RCC 7860 (cell line): ENCODE data around the gene MRPL19.
"Not testable (repeated sequence)": the region's sequence is repeated elsewhere in the genome, so short reads cannot be mapped to it uniquely, and the experiment has no call there.

ENCODE experiments used
- DNase-seq: peaks from one replicate; pipeline ENCODE4 v3.0.0-alpha.2; 2015; ENCODE audit warnings: low spot score
- FAIRE-seq: peaks from 2 replicates; lab custom pipeline; 2012; peaks lifted over from hg19 to GRCh38; lab: Jason Lieb, UNC

The MRPL19 gene

GRCh38 chr2:75656563-75656962, 10.0 kb downstream of the MRPL19 start:
- DNase-seq: no peak
- FAIRE-seq: no peak

GRCh38 chr2:75657798-75658197, 11.2 kb downstream of the MRPL19 start:
- no peak for DNase-seq
- FAIRE-seq: no peak

DNA sequence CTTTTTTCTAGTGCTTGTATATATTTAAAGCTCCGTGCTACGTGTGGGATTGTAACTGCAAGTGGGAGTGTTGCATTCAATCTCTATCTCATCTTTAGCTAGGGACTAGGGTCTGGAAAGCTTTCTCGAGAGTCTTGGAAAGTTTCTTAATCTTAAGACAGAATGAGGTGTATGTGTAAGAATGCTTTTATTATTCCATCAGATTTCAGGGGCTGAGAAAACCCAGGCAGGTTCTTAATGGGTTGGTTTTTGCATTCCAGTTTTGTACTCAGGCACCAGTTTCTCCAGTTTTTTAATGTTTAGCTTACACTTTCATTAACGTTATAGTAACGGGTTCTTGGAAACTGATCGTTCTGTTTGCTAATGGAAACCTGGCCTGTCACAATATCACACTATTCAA, 20.3 kb downstream of the MRPL19 start:
- FAIRE-seq (no peak), DNase-seq (no peak)

DNA sequence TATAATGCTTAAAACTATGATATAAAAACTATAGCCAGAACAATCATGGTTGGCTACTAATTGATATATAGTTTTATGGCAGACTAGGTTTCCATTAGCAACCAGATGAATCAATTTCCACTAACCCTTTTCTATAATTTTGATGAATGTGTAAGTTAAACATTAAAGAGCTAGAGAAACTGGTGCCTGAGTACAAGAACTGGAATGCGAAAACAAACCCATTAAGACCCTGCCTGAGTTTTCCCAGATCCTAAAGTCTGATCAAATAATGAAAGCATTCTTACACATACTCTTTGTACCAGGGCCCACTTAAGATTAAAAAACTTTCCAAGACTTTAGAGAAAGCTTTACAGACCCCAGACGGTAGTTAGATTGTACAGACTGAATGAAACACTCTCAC, 21.3 kb downstream of the MRPL19 start:
- DNase-seq: peak; percentile 17
- FAIRE-seq: peak; percentile 18

DNA sequence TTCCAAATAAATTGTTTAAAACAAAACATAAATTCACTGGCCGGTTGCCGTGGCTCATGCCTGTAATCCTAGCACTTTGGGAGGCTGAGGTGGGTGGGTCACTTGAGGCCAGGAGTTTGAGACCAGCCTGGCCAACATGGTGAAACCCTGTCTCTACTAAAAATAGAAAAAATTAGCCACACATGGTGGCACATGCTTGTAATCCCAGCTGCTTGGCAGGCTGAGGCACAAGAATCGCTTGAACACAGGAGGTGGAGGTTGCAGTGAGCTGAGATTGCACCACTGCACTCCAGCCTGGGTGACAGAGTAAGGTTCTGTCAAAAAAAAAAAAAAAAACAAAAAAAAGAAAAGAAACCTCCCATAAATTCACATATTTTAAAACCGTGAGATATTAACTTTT, 28.8 kb downstream of the MRPL19 start:
- FAIRE-seq, DNase-seq: not testable (repeated sequence)

GRCh38 chr2:75675908-75676307, 29.3 kb downstream of the MRPL19 start:
- DNase-seq (no peak), FAIRE-seq (no peak)

DNA sequence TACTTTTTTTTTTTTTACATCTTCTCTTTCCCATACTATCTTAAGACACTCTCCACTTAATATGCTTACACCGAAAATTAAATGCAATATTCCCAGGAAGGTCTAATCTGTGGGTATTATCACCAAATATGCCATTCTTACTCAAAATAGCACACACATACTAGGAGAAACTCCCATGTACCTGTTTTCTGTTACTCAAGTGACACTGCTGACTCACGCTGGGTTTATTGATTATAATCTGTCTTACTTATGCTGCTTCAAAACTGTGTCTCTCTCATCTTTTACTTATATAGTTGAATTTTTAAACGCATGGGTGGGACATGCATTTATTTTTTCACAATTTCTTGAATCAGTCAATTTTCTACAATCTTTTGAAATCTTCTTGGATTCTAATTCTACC, 29.9 kb downstream of the MRPL19 start:
- FAIRE-seq (no peak), DNase-seq (no peak)

DNA sequence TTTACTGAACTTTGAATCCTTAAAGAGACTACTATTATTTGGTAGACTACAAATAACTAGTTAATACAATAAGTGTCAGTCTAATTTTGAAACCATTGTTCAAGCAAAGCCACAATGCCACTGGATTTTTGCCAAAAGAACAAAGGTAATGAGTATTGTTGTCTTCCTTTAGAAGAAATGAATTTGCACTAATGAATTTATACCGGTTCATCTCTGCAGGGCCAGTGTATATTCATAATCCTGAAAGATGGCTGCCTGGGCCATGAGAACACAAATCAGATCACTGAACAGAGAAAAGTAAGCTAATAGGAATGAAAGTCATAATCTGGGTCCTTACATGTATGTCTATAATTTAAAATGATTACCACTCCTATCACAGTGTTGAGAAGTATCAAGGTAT, 33.0 kb downstream of the MRPL19 start:
- FAIRE-seq: no peak
- no peak for DNase-seq

GRCh38 chr2:75680402-75680801, 33.8 kb downstream of the MRPL19 start:
- no peak for DNase-seq
- FAIRE-seq: no peak

GRCh38 chr2:75683430-75683829, 36.8 kb downstream of the MRPL19 start:
- not testable (repeated sequence) for DNase-seq, FAIRE-seq

- FAIRE-seq (no peak), DNase-seq (no peak)
Observed at GRCh38 chr2:75688196-75688595, 41.6 kb downstream of the MRPL19 start.

- DNase-seq (no peak), FAIRE-seq (no peak)
Observed at GRCh38 chr2:75698918-75699317, 52.3 kb downstream of the MRPL19 start.

GRCh38 chr2:75702593-75702992, 56.0 kb downstream of the MRPL19 start:
- FAIRE-seq: no peak

DNA sequence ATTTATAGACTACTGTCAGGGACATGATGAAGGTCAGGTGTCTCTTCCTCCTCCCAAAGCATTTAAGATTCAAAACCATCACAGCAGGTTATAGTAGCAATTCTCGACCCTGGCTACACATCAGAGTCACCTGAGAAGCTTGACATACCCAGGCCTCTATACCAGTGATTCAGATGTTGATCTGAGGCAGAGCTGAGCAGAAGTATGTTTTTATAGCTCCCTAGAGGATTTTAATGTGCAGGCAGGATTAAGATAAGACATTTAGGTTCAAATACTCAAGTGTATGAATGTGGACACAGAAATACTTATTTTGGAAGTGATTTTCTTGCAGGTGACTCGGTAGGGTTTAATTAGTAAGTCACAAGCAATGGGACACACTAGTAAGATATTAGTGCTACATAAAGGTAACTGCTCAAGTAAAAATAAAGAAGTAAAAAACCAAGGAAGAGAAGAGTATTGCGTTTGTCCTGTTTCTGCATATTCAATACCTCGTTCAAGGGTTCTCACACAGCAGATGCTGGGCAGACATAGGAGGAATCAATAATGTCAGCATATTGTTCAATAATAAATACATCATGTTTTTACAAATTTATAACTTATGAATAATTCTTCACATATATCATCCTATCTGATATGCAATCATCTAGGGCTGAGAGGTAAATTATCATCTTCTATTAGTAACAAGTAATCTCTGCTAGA, 57.2 kb downstream of the MRPL19 start:
- FAIRE-seq: no peak

More at GRCh38 chr2:75702593-75702992, 56.0 kb downstream of the MRPL19 start:
- no peak for DNase-seq

DNA sequence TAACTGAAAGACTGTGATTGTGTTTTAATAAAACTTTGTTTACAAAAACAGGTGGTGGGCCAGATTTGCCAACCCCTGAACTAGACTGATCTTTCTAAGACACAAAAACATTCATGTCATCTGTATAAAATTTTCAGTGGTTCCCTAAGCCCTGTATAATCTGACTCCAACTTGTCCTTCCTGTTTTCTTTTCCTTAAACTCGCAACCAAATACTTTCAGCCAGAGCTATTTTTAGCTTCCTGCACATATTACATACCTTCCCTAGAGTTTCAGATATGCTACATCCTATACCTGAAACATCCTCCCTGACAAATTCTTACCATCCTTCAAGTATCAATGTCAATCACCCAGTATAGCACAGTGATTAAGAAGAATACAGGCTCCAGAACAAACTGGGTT, 59.3 kb downstream of the MRPL19 start:
- FAIRE-seq: no peak

More for the DNA sequence above, 57.2 kb downstream of the MRPL19 start:
- DNase-seq: no peak

GRCh38 chr2:75707901-75708300, 61.3 kb downstream of the MRPL19 start:
- no peak for DNase-seq
- FAIRE-seq: no peak

More for the DNA sequence above, 59.3 kb downstream of the MRPL19 start:
- DNase-seq: no peak

DNA sequence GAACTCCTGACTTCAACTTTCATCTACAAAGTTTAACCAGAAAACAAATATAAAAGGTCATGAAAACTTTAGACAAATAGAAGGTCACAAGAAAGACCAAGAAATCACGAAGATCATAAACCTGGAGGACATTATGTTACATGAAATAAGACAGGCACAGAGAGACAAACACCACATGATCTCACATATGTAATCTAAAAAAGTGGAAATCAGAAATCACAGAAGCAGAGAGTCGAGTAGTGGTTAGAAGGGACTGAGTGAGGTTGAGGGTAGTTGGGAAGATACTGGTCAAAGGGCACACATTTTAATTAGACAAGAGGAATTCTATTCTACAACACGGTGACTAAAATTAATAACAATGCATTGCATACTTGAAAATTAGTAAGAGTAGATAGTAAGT, 62.7 kb downstream of the MRPL19 start:
- FAIRE-seq (no peak), DNase-seq (no peak)

GRCh38 chr2:75710220-75710576, 63.6 kb downstream of the MRPL19 start:
- FAIRE-seq (peak; percentile 7), DNase-seq (no peak)

- FAIRE-seq (no peak), DNase-seq (peak; percentile 80)
Observed at GRCh38 chr2:75710577-75711253, 64.1 kb downstream of the MRPL19 start, which contains the start of gene GCFC2. TSS of gene GCFC2 (minus strand) at chr2:75710915. CDS start at chr2:75710855, 60 bp downstream.

DNA sequence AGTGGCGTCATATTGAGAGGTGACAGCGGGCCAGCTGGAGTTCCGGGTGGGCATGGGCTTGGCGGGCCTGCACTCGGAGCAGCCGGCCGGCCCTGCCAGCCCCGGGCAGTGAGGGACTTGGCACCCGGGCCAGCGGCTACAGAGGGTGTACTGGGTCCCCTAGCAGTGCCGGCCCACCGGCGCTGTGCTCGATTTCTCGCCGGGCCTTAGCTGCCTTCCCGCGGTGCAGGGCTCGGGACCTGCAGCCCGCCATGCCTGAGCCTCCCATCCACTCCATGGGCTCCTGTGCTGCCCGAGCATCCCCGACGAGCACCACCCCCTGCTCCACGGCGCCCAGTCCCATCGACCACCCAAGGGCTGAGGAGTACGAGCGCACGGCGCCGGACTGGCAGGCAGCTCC, 65.0 kb downstream of the MRPL19 start:
- not testable (repeated sequence) for FAIRE-seq

DNA sequence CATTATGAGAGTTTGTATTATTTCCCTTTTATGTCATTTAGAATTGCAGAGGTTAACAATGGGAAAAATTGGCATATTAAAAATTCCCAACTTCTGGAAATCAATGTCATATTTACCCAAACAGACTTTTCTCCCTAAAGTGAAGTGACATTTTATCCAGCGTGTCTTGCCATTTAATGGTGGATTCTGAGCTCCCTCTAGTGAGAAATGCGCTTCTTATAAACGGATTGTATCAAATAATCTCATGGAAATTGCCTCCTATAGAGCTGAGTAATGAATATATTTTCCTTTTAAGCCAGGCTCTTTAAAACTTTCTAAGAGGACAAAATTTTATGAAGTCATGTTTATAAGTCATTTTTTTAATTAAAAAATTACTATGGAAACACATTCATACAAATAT, 69.8 kb downstream of the MRPL19 start:
- FAIRE-seq (no peak), DNase-seq (no peak)

More for the DNA sequence above, 65.0 kb downstream of the MRPL19 start:
- not testable (repeated sequence) for DNase-seq

GRCh38 chr2:75719616-75720015, 73.0 kb downstream of the MRPL19 start:
- no peak for DNase-seq
- no peak for FAIRE-seq
